Stomach (tissue), 9 donors: ENCODE measurements around the gene MRAS. TPM values are rescaled to one million over a fixed set of nuclear protein-coding genes. Genes with fewer than 3 reads are reported as not detected.

Experiments used
- DNase-seq, 2 donors: peaks; one replicate each; pipeline versions ENCODE4 v3.0.0 to v3.0.0-alpha.2; 2013 to 2019
- H3K27ac ChIP-seq, 5 donors: fragments of 200-600 bp in 4 of 5; sonication (generic) in 4 of 5; one replicate each; pipeline ENCODE4 v1.5.1; 2013 to 2019; ENCODE audit warnings: mild to moderate bottlenecking in 1 of 5, moderate library complexity in 1 of 5
- H3K27me3 ChIP-seq, 3 donors: fragments of 200-600 bp; sonication (generic); one replicate each; pipeline ENCODE4 v1.5.1; 2017 to 2019; ENCODE audit warnings: mixed run types in 1 of 3
- H3K36me3 ChIP-seq, 4 donors: fragments of 200-600 bp; sonication (generic); 1 replicate in 3 of 4; 2 replicates in 1 of 4; pipeline ENCODE4 v1.5.1; 2016 to 2019
- H3K4me1 ChIP-seq, 4 donors: fragments of 200-600 bp; sonication (generic); one replicate each; pipeline ENCODE4 v1.5.1; 2016 to 2019
- H3K4me3 ChIP-seq, 4 donors: fragments of 200-600 bp; sonication (generic) in 3 of 4; one replicate each; pipeline ENCODE4 v1.5.1; 2016 to 2019; ENCODE audit warnings: mild to moderate bottlenecking in 1 of 4
- H3K9me3 ChIP-seq, 4 donors: fragments of 200-600 bp; sonication (generic); one replicate each; pipeline ENCODE4 v1.5.1; 2016 to 2019
- CTCF ChIP-seq, 7 experiments: fragments of 450-650 bp in 4 of 7; fragments of 200-600 bp in 3 of 7; sonication (generic) in 3 of 7; IDR thresholded peaks; one replicate each; pipeline ENCODE4 v1.5.1; 2016 to 2019; ENCODE audit warnings: antibody characterized with exemption in 7 of 7, control low read depth in 2 of 7, mild to moderate bottlenecking in 1 of 7
- EP300 ChIP-seq: sonication (generic); formaldehyde crosslinking; IDR thresholded peaks from one replicate; pipeline ENCODE4 v1.6.1; 2017; ENCODE audit warnings: antibody characterized with exemption
- POLR2A ChIP-seq, 4 donors: fragments of 450-650 bp; IDR thresholded peaks; one replicate each; pipeline ENCODE4 v1.6.1; 2016; ENCODE audit warnings: antibody characterized with exemption in 4 of 4, control low read depth in 2 of 4, mild to moderate bottlenecking in 1 of 4, moderate library complexity in 1 of 4
- POLR2AphosphoS5 ChIP-seq, 3 donors: sonication (generic); formaldehyde crosslinking; IDR thresholded peaks; one replicate each; pipeline ENCODE4 v1.6.1; 2016; ENCODE audit warnings: antibody characterized with exemption in 3 of 3
- WGBS, 5 donors: extraction: QIAGEN DNeasy Blood & Tissue Kit in 3 of 5; methylation state at CpG; one replicate each; pipeline versions ENCODE4 v1.1.5 to v1.1.7; 2013 to 2018; 5-methylcytosine and 5-hydroxymethylcytosine counted together
- intact Hi-C: fragments of 100-400 bp; cut with DNase I; formaldehyde crosslinking; loops from one replicate; pipeline ENCODE4 v1.15.1; 2023; ENCODE audit warnings: low total_unique reads
- polyA plus RNA-seq, 3 donors: library from polyadenylated mRNA; stranded (reverse); fragments of 200-250 nt; gene quantifications; one replicate each; pipeline ENCODE4 v1.2.3, GENCODE V29; 2013
- total RNA-seq, 5 donors: library from RNA; depleted of rRNA; stranded (reverse); fragments of >200 nt; gene quantifications; one replicate each; pipeline versions ENCODE4 v1.1.0 to v1.2.3, GENCODE V29; 2014 to 2016
- donor health status: healthy with polysubstance abuse.
- donor health status: Bipolar disorder and iron deficiency.
- donor health status: healthy.

The MRAS gene
- total and polyA plus RNA-seq, 8 donors: 4.4 to 28.0 (median 10.5) TPM

- Histone ChIP-seq H3K9me3 (no peaks in the 10 kb centered on the region), H3K27me3 (no peaks in the 10 kb centered on the region), H3K4me3 (no peak overlapping the region), H3K4me1 (peaks cover 5 to 18% (median 17%) of the 10 kb centered on the region in 4 donors), H3K36me3 (no peaks in the 10 kb centered on the region), H3K27ac (no peak overlapping the region)
- TF ChIP-seq POLR2A (IDR thresholded peaks at IDR 0.05): no peak
- TF ChIP-seq EP300: no peak
- no peak for TF ChIP-seq POLR2AphosphoS5 (IDR thresholded peaks at IDR 0.05)
- no peak for TF ChIP-seq CTCF (IDR thresholded peaks at IDR 0.05)
- intact Hi-C loops: no loop called here
- 79 to 92% (median 86%) methylated on average over 6 of the region's 6 CpGs for WGBS, 5 donors
- no peak for DNase-seq
These were observed 17.1 kb upstream of the MRAS start for GRCh38 chr3:138331143-138331894.

GRCh38 chr3:138332472-138333073 lies 15.8 kb upstream of the MRAS start:
- H3K36me3 ChIP-seq: no peaks in the 10 kb centered on the region
- H3K27me3 ChIP-seq: no peaks in the 10 kb centered on the region
- DNase-seq: peak in 1 of 2 donors; percentile 30
- H3K4me3 ChIP-seq: no peak overlapping the region
- H3K4me1 ChIP-seq: peaks cover 5 to 18% (median 17%) of the 10 kb centered on the region in 4 donors
- no peak overlapping the region for H3K27ac ChIP-seq
- intact Hi-C loops: no loop called here
- 23 to 43% (median 26%) methylated on average over 4 of the region's 4 CpGs for WGBS, 5 donors
- H3K9me3 ChIP-seq: no peaks in the 10 kb centered on the region
- TF ChIP-seq CTCF (IDR thresholded peaks at IDR 0.05) (peak in 5 of 7 experiments; percentile 27 to 54 (median 40)), EP300 (no peak)

GRCh38 chr3:138334608-138335007 lies 13.8 kb upstream of the MRAS start:
- Histone ChIP-seq H3K9me3 (no peaks in the 10 kb centered on the region), H3K4me1 (peaks cover 0 to 6% (median 5%) of the 10 kb centered on the region in 4 donors), H3K36me3 (no peaks in the 10 kb centered on the region), H3K27me3 (no peaks in the 10 kb centered on the region), H3K4me3 (no peak overlapping the region), H3K27ac (no peak overlapping the region)
- WGBS, 5 donors: 49 to 74% (median 56%) methylated on average over 4 of the region's 4 CpGs
- TF ChIP-seq CTCF (IDR thresholded peaks at IDR 0.05) (no peak), EP300 (no peak), POLR2AphosphoS5 (IDR thresholded peaks at IDR 0.05) (no peak), POLR2A (IDR thresholded peaks at IDR 0.05) (no peak)
- intact Hi-C loops: no loop called here
- DNase-seq: no peak

- Histone ChIP-seq H3K36me3 (no peaks in the 10 kb centered on the region), H3K4me3 (no peak overlapping the region), H3K4me1 (no peaks in the 10 kb centered on the region), H3K27me3 (no peaks in the 10 kb centered on the region), H3K27ac (no peak overlapping the region), H3K9me3 (no peaks in the 10 kb centered on the region)
- no peak for DNase-seq
- TF ChIP-seq EP300: no peak
- TF ChIP-seq CTCF (IDR thresholded peaks at IDR 0.05): no peak
- no peak for TF ChIP-seq POLR2AphosphoS5 (IDR thresholded peaks at IDR 0.05)
- no peak for TF ChIP-seq POLR2A (IDR thresholded peaks at IDR 0.05)
- 85 to 90% (median 88%) methylated on average over 4 of the region's 4 CpGs for WGBS, 5 donors
- intact Hi-C loops: no loop called here
These were observed 11.9 kb upstream of the MRAS start for GRCh38 chr3:138336454-138336999.
